HK-2 (cell line): Measurements from ENCODE around the gene BTBD8.

Experiments
- DNase-seq: peaks from one replicate; pipeline ENCODE4 v3.0.0-alpha.2; 2018; ENCODE audit not compliant: unreplicated experiment

The BTBD8 gene

GRCh38 chr1:92091625-92092024 lies 11.5 kb downstream of the BTBD8 start:
- DNase-seq, result no peak

GRCh38 chr1:92094090-92094489 lies 13.9 kb downstream of the BTBD8 start:
- no peak for DNase-seq

DNA sequence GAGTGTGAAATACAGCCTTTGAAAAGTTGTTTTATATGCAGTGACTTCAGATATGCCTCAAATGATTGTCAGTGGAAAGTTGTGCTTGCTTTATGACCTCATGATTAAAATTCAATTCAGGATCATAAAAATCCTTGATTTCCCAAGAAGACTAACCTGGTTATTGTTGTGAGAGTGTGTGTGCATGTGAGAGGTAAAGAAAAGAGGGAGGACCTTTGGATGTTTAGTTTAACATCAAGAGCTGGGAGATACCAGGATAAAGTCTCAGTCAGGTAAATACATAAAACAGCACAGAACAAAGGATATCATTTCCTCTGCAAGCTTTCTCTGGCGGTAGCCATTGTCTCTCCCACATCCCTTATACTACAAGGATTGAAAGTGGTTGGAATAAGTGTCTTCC lies 14.4 kb downstream of the BTBD8 start:
- DNase-seq, result no peak

DNA sequence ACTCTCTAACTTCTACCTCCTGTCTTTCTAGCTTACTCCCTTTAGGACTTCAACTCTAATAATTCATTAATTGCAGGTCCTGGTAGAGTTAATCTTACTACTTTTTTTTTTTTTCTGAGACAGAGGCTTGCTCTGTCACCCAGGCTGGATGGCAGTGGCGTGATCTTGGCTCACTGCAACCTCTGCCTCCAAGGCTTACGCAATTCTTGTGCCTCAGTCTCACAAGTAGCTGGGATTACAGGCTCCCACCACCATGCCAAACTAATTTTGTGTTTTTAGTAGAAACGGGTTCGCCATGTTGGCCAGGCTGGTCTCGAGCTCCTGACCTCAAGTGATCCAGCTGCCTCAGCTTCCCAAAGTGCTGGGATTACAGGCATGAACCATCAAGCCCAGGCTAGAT lies 15.7 kb downstream of the BTBD8 start:
- no peak for DNase-seq

GRCh38 chr1:92096317-92096716 lies 16.2 kb downstream of the BTBD8 start:
- no peak for DNase-seq

DNA sequence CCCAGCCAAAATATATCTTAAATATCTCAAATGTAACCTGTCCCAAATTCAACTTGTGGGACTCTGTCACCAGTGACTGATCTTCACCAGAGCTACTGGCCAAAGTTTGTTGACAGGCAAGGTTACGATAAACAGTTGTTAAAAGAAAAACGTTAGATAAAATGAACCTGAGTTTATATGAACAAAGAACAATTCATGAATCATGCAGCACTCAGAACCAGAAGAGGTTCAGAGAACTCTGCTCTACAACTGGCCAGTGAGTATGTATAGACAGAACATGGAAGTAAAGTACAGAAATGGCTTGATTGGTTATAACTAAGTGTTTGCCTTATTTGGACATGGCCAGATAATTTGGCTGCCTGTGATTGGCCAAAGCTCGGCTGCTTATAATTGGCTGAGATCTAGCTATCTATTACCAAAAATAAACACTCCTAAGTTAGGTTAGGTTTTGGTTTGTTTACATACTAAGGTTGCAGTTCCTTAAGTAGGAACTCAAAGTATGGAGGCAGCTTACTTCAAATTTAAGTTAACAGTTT lies 25.5 kb downstream of the BTBD8 start:
- no peak for DNase-seq

GRCh38 chr1:92108631-92109030 lies 28.5 kb downstream of the BTBD8 start:
- DNase-seq, result no peak

- DNase-seq, result no peak
Measured at GRCh38 chr1:92117526-92117925, 37.4 kb downstream of the BTBD8 start.

- DNase-seq, result no peak
Measured at GRCh38 chr1:92118826-92119225, 38.7 kb downstream of the BTBD8 start.

GRCh38 chr1:92123868-92124267 lies 43.7 kb downstream of the BTBD8 start:
- DNase-seq, result no peak

DNA sequence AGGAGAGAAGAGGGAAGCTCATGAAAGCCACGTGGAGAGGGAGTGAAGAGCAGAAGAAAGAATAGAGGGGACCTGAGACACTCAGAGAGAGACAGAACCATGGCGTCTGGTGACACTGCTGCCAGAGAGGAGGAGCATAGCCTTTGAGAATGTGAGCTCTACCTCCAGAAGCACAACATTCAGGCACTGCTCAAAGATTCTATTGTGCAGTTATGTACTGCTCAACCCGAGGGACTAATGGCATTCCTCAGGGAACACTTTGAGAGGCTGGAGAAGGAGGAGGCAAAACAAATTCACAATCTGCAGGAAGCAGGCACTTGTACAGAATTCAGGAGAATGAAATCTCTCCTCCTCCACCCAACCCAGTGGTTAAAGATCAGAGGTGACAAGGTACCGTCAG lies 45.1 kb downstream of the BTBD8 start:
- no peak for DNase-seq

DNA sequence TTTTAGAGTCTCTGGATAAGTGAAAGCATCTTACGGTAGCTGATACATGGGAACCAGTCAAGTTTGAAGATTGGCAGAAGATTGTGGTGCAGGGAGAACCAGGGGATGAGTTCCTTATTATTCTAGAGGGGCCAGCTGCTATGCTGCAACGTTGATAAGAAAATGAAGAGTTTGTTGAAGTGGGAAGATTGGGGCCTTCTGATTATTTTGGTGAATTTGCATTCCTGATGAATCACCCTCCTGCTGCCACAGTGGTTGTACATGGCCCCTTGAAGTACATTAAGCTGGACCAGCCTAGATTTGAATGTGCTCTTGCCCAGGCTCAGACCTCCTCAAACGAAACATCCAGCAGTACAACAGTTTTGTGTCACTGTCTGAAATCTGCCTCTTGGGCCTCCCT lies 45.9 kb downstream of the BTBD8 start:
- DNase-seq, result no peak

- DNase-seq, result no peak
Measured at GRCh38 chr1:92134331-92134730, 54.2 kb downstream of the BTBD8 start.

DNA sequence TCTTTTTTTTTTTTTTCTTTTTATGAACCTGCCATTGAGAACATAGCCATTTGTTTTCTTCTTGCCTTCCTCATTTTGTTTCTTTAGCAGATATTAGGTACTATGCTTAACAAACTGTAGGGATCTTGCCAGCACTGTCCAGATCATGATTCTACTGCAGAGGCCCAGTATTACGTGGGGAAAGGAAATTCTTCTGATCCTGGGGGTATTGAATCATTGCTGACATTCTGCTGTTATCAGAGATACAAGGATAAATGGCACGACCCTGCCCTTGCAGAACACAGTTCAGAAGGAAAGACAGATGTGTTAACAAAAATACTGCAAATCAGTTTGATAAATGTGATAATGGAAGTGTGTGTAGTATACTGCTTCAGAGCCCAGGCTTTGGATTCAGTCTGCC lies 56.2 kb downstream of the BTBD8 start:
- no peak for DNase-seq

- DNase-seq, result no peak
Measured at GRCh38 chr1:92154934-92155333, 74.8 kb downstream of the BTBD8 start.

GRCh38 chr1:92159593-92159992 lies 79.4 kb downstream of the BTBD8 start:
- DNase-seq, result no peak

GRCh38 chr1:92165389-92165788 lies 85.2 kb downstream of the BTBD8 start:
- no peak for DNase-seq

DNA sequence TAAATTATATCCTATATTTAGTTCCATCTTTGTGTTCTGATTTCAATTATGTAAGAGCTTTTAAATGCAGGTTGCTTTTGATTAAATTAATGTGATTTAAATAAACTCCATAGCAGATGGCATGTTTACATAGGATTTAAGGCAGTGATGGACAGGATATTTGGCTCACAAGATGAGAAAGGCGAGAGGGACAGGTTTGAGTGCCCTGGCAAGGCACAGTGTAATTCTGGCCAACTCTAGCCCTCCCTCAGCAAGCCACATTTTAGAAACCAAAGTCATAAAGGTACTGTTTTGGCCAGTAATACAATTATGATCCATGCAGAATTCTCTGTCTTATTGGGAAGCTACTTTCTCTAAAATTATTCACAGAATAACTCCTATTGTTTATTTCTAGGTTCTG lies 87.0 kb downstream of the BTBD8 start:
- DNase-seq, result no peak

GRCh38 chr1:92168657-92169056 lies 88.5 kb downstream of the BTBD8 start:
- DNase-seq, result no peak

DNA sequence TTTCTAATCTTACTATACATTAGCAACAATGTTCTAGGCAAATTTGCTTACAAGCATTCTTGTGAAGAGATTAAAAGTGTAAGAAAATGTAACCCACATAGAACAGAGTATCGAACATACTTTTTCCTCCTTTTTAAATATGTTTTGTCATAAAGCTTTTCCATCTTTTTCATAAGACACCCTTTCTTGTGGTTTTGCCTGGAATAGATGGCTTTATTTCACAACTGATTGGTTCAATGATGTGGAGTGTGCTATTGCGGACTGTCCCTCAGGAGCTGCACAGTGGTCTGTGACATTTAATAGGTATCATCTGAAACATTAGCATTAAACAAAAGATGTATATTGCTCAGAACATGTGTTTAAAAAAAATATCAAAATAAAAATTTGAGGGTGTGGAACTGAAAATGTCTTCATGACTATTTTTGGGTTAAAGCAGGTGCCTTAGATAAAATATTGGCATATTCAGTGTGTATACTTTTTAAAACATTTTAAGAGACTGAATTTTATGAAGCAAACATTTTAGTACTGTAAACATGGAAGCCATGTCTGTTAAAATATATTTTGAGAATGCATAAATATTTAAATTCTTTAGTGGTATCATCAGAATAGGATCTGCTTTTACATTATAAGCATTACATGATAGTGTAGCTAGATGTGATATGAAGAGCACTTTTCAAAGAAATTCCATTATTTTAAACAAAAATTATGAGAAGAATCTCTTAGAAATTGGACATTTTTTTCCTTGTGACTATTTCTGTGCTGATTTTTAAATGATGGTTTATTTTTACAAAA lies 89.3 kb downstream of the BTBD8 start:
- DNase-seq, result no peak

- no peak for DNase-seq
Measured at GRCh38 chr1:92184632-92185031, 104.5 kb downstream of the BTBD8 start.

DNA sequence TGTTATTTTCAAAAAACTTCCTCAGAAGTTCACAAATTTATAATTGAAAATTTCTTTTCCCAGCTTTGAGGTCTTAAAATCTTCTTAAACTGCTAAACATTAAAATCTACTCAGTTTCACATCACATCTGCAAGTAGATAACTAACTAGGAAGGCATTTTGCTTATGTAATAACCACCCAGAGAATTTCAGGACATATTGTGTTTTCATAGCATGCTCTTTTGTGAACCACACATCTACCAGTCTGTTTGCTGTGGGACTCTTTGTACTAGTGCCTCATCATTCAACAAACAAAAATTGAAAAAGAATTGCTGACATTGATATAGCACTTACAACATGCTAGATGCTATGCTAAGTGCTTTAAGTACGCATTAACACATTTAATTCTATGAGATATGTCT lies 105.9 kb downstream of the BTBD8 start:
- no peak for DNase-seq

- DNase-seq, result no peak
Measured at GRCh38 chr1:92188436-92189255, 108.5 kb downstream of the BTBD8 start.
